ENCODE data around the gene UBALD2. TPM values are rescaled to one million over a fixed set of nuclear protein-coding genes. Genes with fewer than 3 reads are reported as not detected.

The UBALD2 gene
- total and polyA plus RNA-seq, 9 donors, result 3.6 to 21.9 (median 13.9) TPM

- H3K4me1 ChIP-seq (ENCODE audit: insufficient read depth), result peaks cover 10% of the 10 kb centered on the region
- WGBS, 3 donors, result 48 to 58% (median 49%) methylated on average over 21 of the region's 21 CpGs
- H3K36me3 ChIP-seq, result no peaks in the 10 kb centered on the region
- no peak overlapping the region for H3K4me3 ChIP-seq
- H3K9me3 ChIP-seq, result no peaks in the 10 kb centered on the region
- intact Hi-C loops (cut with DNase I), result loop anchor here in 3 of 4 donors (10.0 kb wide), 3 partner anchors 90 to 360 kb away; no protein-coding TSS in a partner anchor
- H3K27me3 ChIP-seq, result no peaks in the 10 kb centered on the region
- TF ChIP-seq EP300 (IDR thresholded peaks at IDR 0.05) (no peak), CTCF (IDR thresholded peaks at IDR 0.05) (no peak)
- DNase-seq, result no peak
- no peak overlapping the region for H3K27ac ChIP-seq
Measured at GRCh38 chr17:76274112-76274956, 9.2 kb downstream of the UBALD2 start.

GRCh38 chr17:76275382-76276068 is 10.4 kb downstream of the UBALD2 start:
- no peaks in the 10 kb centered on the region for H3K9me3 ChIP-seq
- H3K4me1 ChIP-seq (ENCODE audit: insufficient read depth), result peaks cover 11% of the 10 kb centered on the region
- H3K27me3 ChIP-seq, result no peaks in the 10 kb centered on the region
- no peak for TF ChIP-seq CTCF (IDR thresholded peaks at IDR 0.05)
- TF ChIP-seq POLR2A (IDR thresholded peaks at IDR 0.05), result no peak
- no peak for TF ChIP-seq EP300 (IDR thresholded peaks at IDR 0.05)
- intact Hi-C loops (cut with DNase I), result loop anchor here in 3 of 4 donors (5.0 to 10.0 kb wide), 5 partner anchors 91 to 361 kb away; no protein-coding TSS in a partner anchor
- no peaks in the 10 kb centered on the region for H3K36me3 ChIP-seq
- no peak for DNase-seq
- H3K27ac ChIP-seq, result no peak overlapping the region
- H3K4me3 ChIP-seq, result no peak overlapping the region
- WGBS, 3 donors, result 86 to 88% (median 87%) methylated on average over 21 to 22 of the region's 22 CpGs

- WGBS, 3 donors, result 86 to 93% (median 89%) methylated on average over 11 of the region's 11 CpGs
- TF ChIP-seq POLR2A (IDR thresholded peaks at IDR 0.05) (no peak), CTCF (IDR thresholded peaks at IDR 0.05) (no peak), EP300 (IDR thresholded peaks at IDR 0.05) (no peak)
- intact Hi-C loops (cut with DNase I), result loop anchor here in 3 of 4 donors (5.0 to 10.0 kb wide), 5 partner anchors 91 to 361 kb away; no protein-coding TSS in a partner anchor
- Histone ChIP-seq H3K4me3 (no peak overlapping the region), H3K27ac (no peak overlapping the region), H3K9me3 (no peaks in the 10 kb centered on the region), H3K4me1 (ENCODE audit: insufficient read depth) (peaks cover 11% of the 10 kb centered on the region), H3K27me3 (no peaks in the 10 kb centered on the region), H3K36me3 (no peaks in the 10 kb centered on the region)
- DNase-seq, result no peak
Measured at GRCh38 chr17:76276069-76276431, 10.9 kb downstream of the UBALD2 start.

- H3K9me3 ChIP-seq, result no peaks in the 10 kb centered on the region
- H3K4me3 ChIP-seq, result no peak overlapping the region
- H3K36me3 ChIP-seq, result no peaks in the 10 kb centered on the region
- WGBS, 3 donors, result 85 to 93% (median 88%) methylated on average over 19 of the region's 19 CpGs
- H3K27ac ChIP-seq, result no peak overlapping the region
- no peaks in the 10 kb centered on the region for H3K27me3 ChIP-seq
- peaks cover 6% of the 10 kb centered on the region for H3K4me1 ChIP-seq (ENCODE audit: insufficient read depth)
- TF ChIP-seq POLR2A (IDR thresholded peaks at IDR 0.05), result no peak
- TF ChIP-seq CTCF (IDR thresholded peaks at IDR 0.05), result no peak
- no peak for TF ChIP-seq EP300 (IDR thresholded peaks at IDR 0.05)
- intact Hi-C loops (cut with DNase I), result loop anchor here in 3 of 4 donors (5.0 to 10.0 kb wide), 5 partner anchors 92 to 362 kb away; no protein-coding TSS in a partner anchor
- DNase-seq, result no peak
Measured at GRCh38 chr17:76276461-76277299, 11.5 kb downstream of the UBALD2 start.
